ENCODE data around the gene NRSN2. TPM values are rescaled to one million over a fixed set of nuclear protein-coding genes. Genes with fewer than 3 reads are reported as not detected.
A peak's percentile ranks its signal among the peaks of the same experiment; 100 is the strongest.

Gene NRSN2
- total RNA-seq, 2 donors from 2014 or later = 24.7 to 38.4 TPM

GRCh38 chr20:362271-363254 lies 15.7 kb downstream of the NRSN2 start:
- Histone ChIP-seq H3K27me3 (ENCODE audit: control insufficient read depth, insufficient read depth, low read length, poor library complexity, severe bottlenecking) (no peaks in the 10 kb centered on the region), H3K9ac (ENCODE audit: extremely low read depth, low read length, poor library complexity, severe bottlenecking) (no peak overlapping the region), H3K9me3 (ENCODE audit: control insufficient read depth, low read length) (no peaks in the 10 kb centered on the region), H3K4me1 (ENCODE audit: control insufficient read depth, insufficient read depth, low read length) (no peaks in the 10 kb centered on the region), H3K27ac (ENCODE audit: low read depth, low read length) (no peak overlapping the region), H3K4me3 (ENCODE audit: low read length) (no peak overlapping the region), H3K36me3 (ENCODE audit: control insufficient read depth, insufficient read depth, low read length) (no peaks in the 10 kb centered on the region)
- TF ChIP-seq CTCF (conservative IDR thresholded peaks at IDR 0.05) = peak; percentile 51
- Mint-ChIP-seq H3K4me1 (no peaks in the 10 kb centered on the region), H3K4me3 (no peak overlapping the region), H3K27ac (no peak overlapping the region), H3K36me3 (ENCODE audit: low read depth) (no peaks in the 10 kb centered on the region), H3K27me3 (ENCODE audit: insufficient read depth) (peaks cover 17% of the 10 kb centered on the region), H3K9me3 (no peaks in the 10 kb centered on the region)
- 90 to 94% methylated on average over 9 to 13 of the region's 13 CpGs for WGBS, 2 experiments (ENCODE audit: insufficient coverage in 1 of 2, insufficient read length in 1 of 2)
- peak; percentile 63 for DNase-seq

GRCh38 chr20:363319-364078 lies 16.6 kb downstream of the NRSN2 start:
- no peak for TF ChIP-seq CTCF (conservative IDR thresholded peaks at IDR 0.05)
- H3K4me1 Mint-ChIP-seq = no peaks in the 10 kb centered on the region
- H3K27me3 ChIP-seq (ENCODE audit: control insufficient read depth, insufficient read depth, low read length, poor library complexity, severe bottlenecking) = no peaks in the 10 kb centered on the region
- H3K4me3 ChIP-seq (ENCODE audit: low read length) = no peak overlapping the region
- H3K27ac ChIP-seq (ENCODE audit: low read depth, low read length) = no peak overlapping the region
- no peaks in the 10 kb centered on the region for H3K9me3 ChIP-seq (ENCODE audit: control insufficient read depth, low read length)
- no peaks in the 10 kb centered on the region for H3K9me3 Mint-ChIP-seq
- H3K36me3 ChIP-seq (ENCODE audit: control insufficient read depth, insufficient read depth, low read length) = no peaks in the 10 kb centered on the region
- H3K27me3 Mint-ChIP-seq (ENCODE audit: insufficient read depth) = peaks cover 24% of the 10 kb centered on the region
- H3K27ac Mint-ChIP-seq = no peak overlapping the region
- H3K4me3 Mint-ChIP-seq = no peak overlapping the region
- no peaks in the 10 kb centered on the region for H3K36me3 Mint-ChIP-seq (ENCODE audit: low read depth)
- H3K4me1 ChIP-seq (ENCODE audit: control insufficient read depth, insufficient read depth, low read length) = no peaks in the 10 kb centered on the region
- H3K9ac ChIP-seq (ENCODE audit: extremely low read depth, low read length, poor library complexity, severe bottlenecking) = no peak overlapping the region
- DNase-seq = peak; percentile 52
- 86 to 89% methylated on average over 12 to 13 of the region's 13 CpGs for whole genome bisulfite sequencing, 2 experiments (ENCODE audit: insufficient coverage in 1 of 2, insufficient read length in 1 of 2)

- TF ChIP-seq CTCF (conservative IDR thresholded peaks at IDR 0.05) = no peak
- H3K36me3 Mint-ChIP-seq (ENCODE audit: low read depth) = no peaks in the 10 kb centered on the region
- no peak for DNase-seq
- H3K27me3 Mint-ChIP-seq (ENCODE audit: insufficient read depth) = peaks cover 25% of the 10 kb centered on the region
- Histone ChIP-seq H3K27ac (ENCODE audit: low read depth, low read length) (no peak overlapping the region), H3K36me3 (ENCODE audit: control insufficient read depth, insufficient read depth, low read length) (no peaks in the 10 kb centered on the region), H3K9ac (ENCODE audit: extremely low read depth, low read length, poor library complexity, severe bottlenecking) (no peak overlapping the region), H3K27me3 (ENCODE audit: control insufficient read depth, insufficient read depth, low read length, poor library complexity, severe bottlenecking) (no peaks in the 10 kb centered on the region), H3K4me1 (ENCODE audit: control insufficient read depth, insufficient read depth, low read length) (no peaks in the 10 kb centered on the region), H3K9me3 (ENCODE audit: control insufficient read depth, low read length) (no peaks in the 10 kb centered on the region), H3K4me3 (ENCODE audit: low read length) (no peak overlapping the region)
- H3K4me1 Mint-ChIP-seq = no peaks in the 10 kb centered on the region
- no peak overlapping the region for H3K4me3 Mint-ChIP-seq
- WGBS, 2 experiments (ENCODE audit: insufficient coverage in 1 of 2, insufficient read length in 1 of 2) = 90 to 94% methylated on average over 5 to 9 of the region's 9 CpGs
- H3K9me3 Mint-ChIP-seq = no peaks in the 10 kb centered on the region
- H3K27ac Mint-ChIP-seq = peak overlapping the region; percentile 9
Observed at GRCh38 chr20:364905-365794, 18.2 kb downstream of the NRSN2 start.

All from endodermal cell (in vitro differentiated cells).